Thyroid gland (tissue), 4 donors: ENCODE measurements around the gene RITA1. TPM values are rescaled to one million over a fixed set of nuclear protein-coding genes. Genes with fewer than 3 reads are reported as not detected.

Experiments used
- DNase-seq, 2 donors: peaks; one replicate each; pipeline ENCODE4 v3.0.0-alpha.2; 2019
- H3K27ac ChIP-seq, 3 donors: fragments of 200-600 bp; sonication (generic); 1 replicate in 2 of 3; 2 replicates in 1 of 3; pipeline ENCODE4 v1.5.1; 2016 to 2019; ENCODE audit warnings: mild to moderate bottlenecking in 1 of 3, moderate library complexity in 1 of 3
- H3K27me3 ChIP-seq: fragments of 200-600 bp; sonication (generic); one replicate; pipeline ENCODE4 v1.5.1; 2019
- H3K36me3 ChIP-seq, 2 donors: fragments of 200-600 bp; sonication (generic); one replicate each; pipeline ENCODE4 v1.5.1; 2016 to 2019
- H3K4me1 ChIP-seq, 2 donors: fragments of 200-600 bp; sonication (generic); one replicate each; pipeline ENCODE4 v1.5.1; 2017 to 2019
- H3K4me3 ChIP-seq, 3 donors: fragments of 200-600 bp; sonication (generic); replicated peaks in 1 of 3; 1 replicate in 2 of 3; 2 replicates in 1 of 3; pipeline ENCODE4 v1.5.1; 2016; ENCODE audit warnings: mild to moderate bottlenecking in 1 of 3
- H3K9me3 ChIP-seq: fragments of 200-600 bp; sonication (generic); one replicate; pipeline ENCODE4 v1.5.1; 2017
- POLR2A ChIP-seq, 2 donors: fragments of 450-650 bp; IDR thresholded peaks; one replicate each; pipeline ENCODE4 v1.6.1; 2017; ENCODE audit warnings: antibody characterized with exemption in 2 of 2, mild to moderate bottlenecking in 2 of 2, moderate library complexity in 1 of 2
- WGBS, 2 donors: methylation state at CpG; one replicate each; pipeline ENCODE4 v1.1.5; 2017; 5-methylcytosine and 5-hydroxymethylcytosine counted together
- intact Hi-C: fragments of 100-400 bp; cut with DNase I; formaldehyde crosslinking; loops from one replicate; pipeline ENCODE4 v1.15.1; 2023
- total RNA-seq, 4 donors: library from RNA; depleted of rRNA; stranded (reverse); fragments of >200 nt; gene quantifications; one replicate each; pipeline ENCODE4 v1.2.3, GENCODE V29; 2016
- TF ChIP-seq, protein P1 (sequence below), 6 experiments: fragments of 200-600 bp in 3 of 6; fragments of 450-650 bp in 3 of 6; sonication (generic) in 3 of 6; IDR thresholded peaks; one replicate each; pipeline ENCODE4 v1.5.1; 2016 to 2019; ENCODE audit warnings: antibody characterized with exemption in 6 of 6, mild to moderate bottlenecking in 2 of 6, inconsistent platforms in 1 of 6, moderate library complexity in 1 of 6

The RITA1 gene
- total RNA-seq, 4 donors from 2014 or later, result 26.6 to 39.6 (median 32.8) TPM

DNA sequence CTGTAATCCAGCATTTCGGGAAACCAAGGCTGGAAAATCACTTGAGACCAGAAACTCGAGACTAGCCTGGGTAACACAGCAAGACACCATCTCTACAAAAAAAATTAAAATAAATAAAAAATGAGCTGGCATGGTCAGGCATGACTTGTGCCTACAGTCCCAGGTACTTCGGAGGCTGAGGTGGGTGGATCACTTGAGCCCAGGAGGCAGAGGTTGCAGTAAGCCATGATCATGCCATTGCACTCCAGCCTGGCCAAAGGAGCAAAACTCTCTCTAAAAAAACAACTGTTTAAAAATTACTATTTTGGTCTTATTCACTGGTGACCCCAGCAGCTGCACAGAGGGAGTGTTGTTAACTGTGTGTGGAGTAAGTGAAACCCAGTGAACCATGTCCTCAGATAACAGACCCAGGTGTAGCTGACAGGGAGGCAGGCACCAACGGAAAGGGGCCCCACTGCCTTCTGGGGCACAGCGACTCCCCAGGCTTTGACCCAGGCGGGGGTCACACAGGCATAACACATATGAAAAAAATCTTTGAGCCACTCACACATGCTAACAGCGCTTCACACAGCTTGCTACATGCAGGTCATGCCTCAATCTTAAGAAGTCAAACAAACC, 12.3 kb upstream of the RITA1 start:
- H3K4me3 ChIP-seq, result no peak overlapping the region
- H3K4me1 ChIP-seq, result peaks cover 3 to 17% of the 10 kb centered on the region in 2 donors
- WGBS, 2 donors, result 69 to 78% methylated on average over 7 of the region's 7 CpGs
- H3K36me3 ChIP-seq, result peaks cover 64 to 75% of the 10 kb centered on the region in 2 donors
- H3K27me3 ChIP-seq, result no peaks in the 10 kb centered on the region
- TF ChIP-seq, protein P1, sequence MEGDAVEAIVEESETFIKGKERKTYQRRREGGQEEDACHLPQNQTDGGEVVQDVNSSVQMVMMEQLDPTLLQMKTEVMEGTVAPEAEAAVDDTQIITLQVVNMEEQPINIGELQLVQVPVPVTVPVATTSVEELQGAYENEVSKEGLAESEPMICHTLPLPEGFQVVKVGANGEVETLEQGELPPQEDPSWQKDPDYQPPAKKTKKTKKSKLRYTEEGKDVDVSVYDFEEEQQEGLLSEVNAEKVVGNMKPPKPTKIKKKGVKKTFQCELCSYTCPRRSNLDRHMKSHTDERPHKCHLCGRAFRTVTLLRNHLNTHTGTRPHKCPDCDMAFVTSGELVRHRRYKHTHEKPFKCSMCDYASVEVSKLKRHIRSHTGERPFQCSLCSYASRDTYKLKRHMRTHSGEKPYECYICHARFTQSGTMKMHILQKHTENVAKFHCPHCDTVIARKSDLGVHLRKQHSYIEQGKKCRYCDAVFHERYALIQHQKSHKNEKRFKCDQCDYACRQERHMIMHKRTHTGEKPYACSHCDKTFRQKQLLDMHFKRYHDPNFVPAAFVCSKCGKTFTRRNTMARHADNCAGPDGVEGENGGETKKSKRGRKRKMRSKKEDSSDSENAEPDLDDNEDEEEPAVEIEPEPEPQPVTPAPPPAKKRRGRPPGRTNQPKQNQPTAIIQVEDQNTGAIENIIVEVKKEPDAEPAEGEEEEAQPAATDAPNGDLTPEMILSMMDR (IDR thresholded peaks at IDR 0.05), result no peak
- TF ChIP-seq POLR2A (IDR thresholded peaks at IDR 0.05), result no peak
- H3K27ac ChIP-seq, result peak overlapping the region; percentile 35 to 67 (median 57)
- peak; percentile 82 to 83 for DNase-seq
- no peaks in the 10 kb centered on the region for H3K9me3 ChIP-seq
- intact Hi-C loops, result no loop called here

DNA sequence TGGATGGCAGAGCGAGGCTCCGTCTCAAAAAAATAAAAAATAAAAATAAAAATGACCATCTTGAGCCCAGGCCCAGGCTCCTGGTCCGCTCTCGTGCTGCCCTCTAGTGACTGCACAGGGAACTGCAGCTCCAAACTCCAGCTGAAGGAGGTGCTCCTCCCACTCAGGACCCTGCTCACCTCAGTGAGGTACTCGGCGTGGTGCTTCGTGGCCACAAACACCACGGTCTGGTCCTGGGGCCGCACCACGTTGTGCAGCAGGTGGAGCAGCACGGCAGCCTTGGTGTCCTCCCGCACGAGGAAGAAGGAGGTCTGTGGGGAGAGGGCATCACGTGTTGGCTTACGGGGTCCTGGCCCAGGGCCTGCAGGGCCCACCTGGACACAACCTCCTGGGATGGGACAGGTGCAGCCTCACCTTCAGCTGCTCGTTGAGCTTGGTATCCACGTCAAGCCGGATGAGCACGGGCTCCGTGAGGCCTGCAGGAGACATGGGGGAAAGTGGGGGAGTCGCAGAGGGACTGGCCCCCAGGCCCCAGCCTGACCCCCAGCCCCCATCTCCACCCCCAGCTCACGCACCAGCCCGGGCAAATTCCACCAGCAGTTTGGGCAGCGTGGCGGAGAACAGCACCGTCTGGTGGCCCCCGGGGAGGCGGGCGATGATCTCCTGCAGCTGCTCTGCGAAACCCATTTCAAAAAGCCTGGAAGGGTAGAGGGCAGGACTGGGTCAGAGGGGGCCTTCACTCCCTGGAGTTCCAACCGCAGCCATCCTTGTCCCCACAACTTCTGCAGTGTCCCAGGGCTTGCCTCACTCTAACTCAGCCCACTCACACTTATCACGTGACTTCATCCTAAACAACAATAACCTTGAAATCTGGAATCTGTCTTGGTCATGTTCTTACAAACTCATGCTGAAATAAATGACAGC, 10.8 kb upstream of the RITA1 start:
- Histone ChIP-seq H3K4me1 (peaks cover 3 to 17% of the 10 kb centered on the region in 2 donors), H3K9me3 (no peaks in the 10 kb centered on the region), H3K4me3 (no peak overlapping the region), H3K27me3 (no peaks in the 10 kb centered on the region), H3K27ac (no peak overlapping the region), H3K36me3 (peaks cover 62 to 74% of the 10 kb centered on the region in 2 donors)
- intact Hi-C loops, result loop anchor here (2.0 kb wide), 1 partner anchor 126 kb away; no protein-coding TSS in a partner anchor
- TF ChIP-seq, protein P1 (IDR thresholded peaks at IDR 0.05), result peak; percentile 93 to 100 (median 98)
- TF ChIP-seq POLR2A (IDR thresholded peaks at IDR 0.05), result no peak
- peak; percentile 80 for DNase-seq
- WGBS, 2 donors, result 61 to 63% methylated on average over 15 to 26 of the region's 32 CpGs

DNA sequence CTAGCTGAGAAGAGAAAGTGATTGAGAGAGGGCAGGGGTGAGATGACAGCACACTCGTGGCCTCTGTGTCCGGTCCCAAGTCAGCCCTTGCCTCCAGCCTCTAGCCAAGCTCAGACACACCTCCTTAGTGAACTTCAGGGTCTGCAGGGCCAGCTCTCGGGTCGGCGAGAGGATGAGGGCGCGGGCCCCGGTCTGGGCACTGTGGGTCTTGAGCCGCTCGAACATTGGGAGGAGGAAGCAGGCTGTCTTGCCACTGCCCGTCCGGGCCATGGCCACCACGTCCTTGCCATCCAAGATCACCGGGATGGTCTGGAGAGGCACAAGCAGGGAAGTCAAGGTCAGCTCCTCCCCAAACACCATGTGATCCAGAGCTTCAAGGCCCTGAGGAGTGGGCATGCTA, 6.5 kb upstream of the RITA1 start:
- no peak for DNase-seq
- no peak overlapping the region for H3K4me3 ChIP-seq
- no peaks in the 10 kb centered on the region for H3K9me3 ChIP-seq
- intact Hi-C loops, result no loop called here
- H3K27me3 ChIP-seq, result no peaks in the 10 kb centered on the region
- H3K4me1 ChIP-seq, result peaks cover 3 to 9% of the 10 kb centered on the region in 2 donors
- WGBS, 2 donors, result 94 to 96% methylated on average over 4 to 9 of the region's 14 CpGs
- H3K36me3 ChIP-seq, result peaks cover 45 to 56% of the 10 kb centered on the region in 2 donors
- TF ChIP-seq POLR2A (IDR thresholded peaks at IDR 0.05), result no peak
- TF ChIP-seq, protein P1 (IDR thresholded peaks at IDR 0.05), result no peak
- no peak overlapping the region for H3K27ac ChIP-seq

DNA sequence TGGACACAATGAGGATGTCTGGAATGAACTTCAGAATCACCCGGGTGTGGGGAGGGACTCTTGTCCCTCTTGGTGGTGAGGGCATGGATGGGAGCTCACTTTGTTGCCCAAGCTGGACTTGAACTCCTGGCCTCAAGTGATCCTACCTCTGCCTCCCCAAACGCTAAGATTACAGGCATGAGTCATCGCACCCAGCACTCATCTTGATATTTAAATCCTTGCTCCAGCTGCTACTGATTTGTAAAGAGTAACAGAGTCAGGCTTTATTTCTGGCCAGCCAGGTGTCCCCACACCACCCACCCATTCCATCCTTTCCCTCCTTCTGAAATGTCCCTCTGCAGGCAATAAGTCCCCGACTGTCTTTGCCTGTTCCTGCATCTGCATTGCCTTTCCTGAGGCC, 5.2 kb upstream of the RITA1 start:
- DNase-seq, result no peak
- H3K36me3 ChIP-seq, result peaks cover 42 to 50% of the 10 kb centered on the region in 2 donors
- no peak overlapping the region for H3K27ac ChIP-seq
- H3K4me3 ChIP-seq, result no peak overlapping the region
- intact Hi-C loops, result no loop called here
- no peaks in the 10 kb centered on the region for H3K9me3 ChIP-seq
- TF ChIP-seq POLR2A (IDR thresholded peaks at IDR 0.05), result no peak
- TF ChIP-seq, protein P1 (IDR thresholded peaks at IDR 0.05), result no peak
- peaks cover 7 to 14% of the 10 kb centered on the region in 2 donors for H3K4me1 ChIP-seq
- no peaks in the 10 kb centered on the region for H3K27me3 ChIP-seq
- WGBS, 2 donors, result 84 to 90% methylated on average over 4 of the region's 4 CpGs
